Inflammatory macrophage treated with lipopolysaccharide for 4 hours (primary cell): ENCODE data around the gene EIF1AD.
"Not testable (repeated sequence)": the region's sequence is repeated elsewhere in the genome, so short reads cannot be mapped to it uniquely, and the experiment has no call there.

ENCODE experiments used
- DNase-seq: peaks from one replicate; pipeline ENCODE4 v3.0.0-alpha.2; 2020

The EIF1AD gene

DNA sequence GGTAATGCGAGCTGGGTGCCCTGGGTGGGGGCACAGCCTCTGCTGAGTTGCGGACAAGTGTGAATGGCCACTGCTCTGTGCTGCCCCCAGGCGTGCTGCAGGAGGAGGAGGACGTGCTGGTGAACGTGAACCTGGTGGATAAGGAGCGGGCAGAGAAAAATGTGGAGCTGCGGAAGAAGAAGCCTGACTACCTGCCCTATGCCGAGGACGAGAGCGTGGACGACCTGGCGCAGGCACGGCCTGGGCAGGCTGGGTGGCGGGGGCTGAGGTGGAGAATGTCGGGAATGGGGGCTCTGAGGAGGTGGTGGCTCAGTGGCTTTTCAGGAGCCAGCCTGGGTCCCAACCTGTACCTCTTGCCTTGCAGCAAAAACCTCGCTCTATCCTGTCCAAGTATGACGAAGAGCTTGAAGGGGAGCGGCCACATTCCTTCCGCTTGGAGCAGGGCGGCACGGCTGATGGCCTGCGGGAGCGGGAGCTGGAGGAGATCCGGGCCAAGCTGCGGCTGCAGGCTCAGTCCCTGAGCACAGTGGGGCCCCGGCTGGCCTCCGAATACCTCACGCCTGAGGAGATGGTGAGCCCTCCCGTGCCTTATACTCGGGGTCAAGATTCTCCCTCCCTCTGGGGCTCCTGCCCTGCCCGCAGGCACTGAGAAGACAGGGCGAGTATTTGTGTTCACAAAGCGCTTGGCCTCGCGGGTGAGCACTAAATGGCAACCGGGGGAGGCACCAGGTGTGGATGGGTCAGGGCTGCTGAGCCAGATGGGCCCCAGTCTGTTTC lies 35.8 kb downstream of the EIF1AD start:
- DNase-seq: no peak

DNA sequence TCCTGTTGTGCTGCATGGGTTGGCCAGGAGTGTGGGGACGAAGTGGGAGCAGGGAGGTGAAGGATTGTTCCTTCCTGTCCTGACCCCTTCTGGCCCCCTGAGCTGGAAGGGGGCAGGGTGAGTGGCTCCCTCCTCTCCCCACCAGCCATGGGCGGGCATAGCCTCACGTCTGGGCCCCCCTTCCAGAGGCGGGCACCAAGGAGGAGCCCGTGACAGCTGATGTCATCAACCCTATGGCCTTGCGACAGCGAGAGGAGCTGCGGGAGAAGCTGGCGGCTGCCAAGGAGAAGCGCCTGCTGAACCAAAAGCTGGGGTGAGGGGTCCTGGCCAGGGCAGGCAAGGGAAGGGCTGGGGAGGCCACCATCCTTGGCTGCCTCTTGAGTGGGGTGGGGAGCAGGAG lies 37.1 kb downstream of the EIF1AD start:
- DNase-seq: no peak

DNA sequence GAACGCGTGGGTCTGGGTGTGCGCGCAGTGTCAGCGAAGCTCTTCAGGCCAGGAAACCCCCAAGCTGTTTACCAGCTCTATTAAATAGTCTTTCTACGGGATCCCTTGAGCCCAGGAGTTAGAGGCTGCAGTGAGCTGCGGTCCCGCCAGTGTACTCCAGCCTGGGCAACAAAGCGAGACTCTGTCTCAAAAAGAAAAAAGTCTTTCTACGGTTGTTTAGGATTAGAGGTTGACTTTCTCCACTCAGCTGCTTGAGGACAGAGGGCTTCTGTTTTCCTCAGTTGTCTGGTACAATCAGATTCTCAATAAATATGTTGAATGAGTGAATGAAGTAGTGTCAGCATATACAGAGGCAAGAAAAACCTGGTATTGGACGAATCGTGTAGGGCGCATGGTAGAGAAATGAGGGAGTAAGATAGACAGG lies 39.8 kb downstream of the EIF1AD start:
- no peak for DNase-seq

DNA sequence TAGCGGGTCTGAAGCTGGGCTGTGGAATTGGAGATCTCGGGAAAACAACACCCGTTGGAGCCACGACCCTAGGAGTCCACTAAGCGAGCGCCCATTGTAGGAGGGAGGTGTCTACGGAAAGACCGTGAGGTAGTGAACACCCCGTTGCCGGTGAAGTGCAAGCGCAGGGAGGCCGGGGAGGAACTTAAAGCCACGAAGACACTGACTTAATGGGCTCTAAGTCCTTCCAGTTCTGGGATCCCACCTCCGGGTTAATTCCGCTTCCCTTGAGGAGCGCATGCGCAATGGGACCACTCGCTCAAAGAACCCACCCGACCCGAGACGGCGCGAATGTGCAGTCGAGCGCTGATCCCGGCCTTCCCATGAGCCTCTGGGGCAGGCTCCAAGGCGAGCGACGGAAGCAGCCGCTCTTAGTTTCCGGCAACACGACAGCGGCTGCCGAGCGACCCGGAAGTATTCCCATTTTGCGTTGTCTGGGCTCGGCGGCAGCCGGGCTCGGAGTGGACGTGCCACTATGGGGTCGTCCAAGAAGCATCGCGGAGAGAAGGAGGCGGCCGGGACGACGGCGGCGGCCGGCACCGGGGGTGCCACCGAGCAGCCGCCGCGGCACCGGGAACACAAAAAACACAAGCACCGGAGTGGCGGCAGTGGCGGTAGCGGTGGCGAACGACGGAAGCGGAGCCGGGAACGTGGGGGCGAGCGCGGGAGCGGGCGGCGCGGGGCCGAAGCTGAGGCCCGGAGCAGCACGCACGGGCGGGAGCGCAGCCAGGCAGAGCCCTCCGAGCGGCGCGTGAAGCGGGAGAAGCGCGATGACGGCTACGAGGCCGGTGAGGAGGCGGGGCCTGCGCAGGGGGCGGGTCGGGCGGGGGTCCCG lies 40.5 kb downstream of the EIF1AD start, which contains the start of gene SART1:
Gene SART1 (plus strand): TSS at position 468 of the 874 bp plus-strand sequence. CDS start 47 bp downstream, at position 515.
- peak; percentile 98 for DNase-seq

DNA sequence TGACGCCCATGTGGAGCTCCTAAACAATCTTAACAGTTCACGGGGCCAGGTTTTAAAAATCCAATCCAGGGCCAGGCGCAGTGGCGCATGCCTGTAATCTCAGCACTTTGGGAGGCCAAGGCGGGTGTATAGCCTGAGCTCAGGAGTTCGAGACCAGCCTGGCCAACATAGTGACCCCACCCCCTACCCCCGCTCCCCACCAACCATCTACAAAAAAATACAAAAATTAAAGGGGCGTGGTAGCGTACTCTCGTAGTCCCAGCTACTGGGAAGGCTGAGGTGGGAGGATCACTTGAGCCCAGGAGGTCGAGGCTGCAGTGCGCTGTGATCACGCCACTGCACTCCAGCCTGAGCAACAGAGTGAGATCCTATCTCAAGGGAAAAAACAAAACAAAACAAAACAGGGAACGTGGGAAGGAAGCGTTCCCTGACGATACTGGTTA lies 41.1 kb downstream of the EIF1AD start:
- DNase-seq: no peak

DNA sequence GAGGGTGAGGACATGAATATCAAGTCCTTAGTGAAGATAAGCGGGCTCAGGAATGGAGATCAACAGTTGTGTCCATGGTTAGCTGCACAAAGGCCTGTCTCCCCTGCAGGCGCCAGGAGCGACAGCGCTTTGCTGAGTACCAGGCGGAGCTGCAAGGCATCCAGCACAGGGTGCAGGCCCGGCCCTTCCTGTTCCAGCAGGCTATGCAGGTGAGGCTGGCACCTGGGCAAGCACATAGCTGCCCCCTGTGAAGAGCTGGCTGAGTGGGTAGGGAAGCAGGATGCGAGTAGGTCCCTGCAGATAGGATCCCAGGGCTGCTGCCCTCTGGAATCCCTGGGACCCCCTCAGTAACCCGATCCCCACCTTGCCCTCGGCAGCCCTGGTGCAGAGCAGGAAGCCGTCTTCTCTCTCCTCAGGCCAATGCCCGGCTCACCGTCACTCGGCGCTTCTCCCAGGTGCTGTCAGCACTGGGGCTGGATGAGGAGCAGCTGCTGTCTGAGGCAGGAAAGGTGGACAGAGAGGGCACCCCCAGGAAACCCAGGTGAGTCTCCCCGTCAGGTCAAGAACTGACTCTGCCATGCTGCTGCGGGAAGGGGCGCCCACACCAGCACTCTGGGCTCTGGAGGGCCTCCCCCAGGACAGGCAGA lies 43.1 kb downstream of the EIF1AD start:
- DNase-seq: no peak

DNA sequence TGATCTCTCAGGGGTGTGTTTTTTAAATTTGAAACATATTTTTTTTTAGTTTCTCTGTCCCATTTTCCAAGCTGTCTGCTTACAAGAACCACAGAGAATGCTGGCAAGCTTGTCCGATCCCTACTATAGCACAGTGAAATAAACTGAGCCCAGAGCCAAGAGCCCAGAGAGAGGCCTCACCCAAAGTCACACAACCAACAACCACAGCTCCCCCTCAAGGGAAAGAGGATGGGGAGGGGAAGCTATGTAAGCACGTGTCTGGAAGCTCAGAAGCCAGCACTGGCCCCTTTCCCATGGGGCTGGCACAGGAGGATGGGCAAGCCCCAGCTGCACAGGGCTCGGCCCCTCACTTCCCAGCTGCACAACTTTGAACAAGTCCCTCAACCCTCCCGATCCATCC lies 43.7 kb downstream of the EIF1AD start:
- DNase-seq: no peak

DNA sequence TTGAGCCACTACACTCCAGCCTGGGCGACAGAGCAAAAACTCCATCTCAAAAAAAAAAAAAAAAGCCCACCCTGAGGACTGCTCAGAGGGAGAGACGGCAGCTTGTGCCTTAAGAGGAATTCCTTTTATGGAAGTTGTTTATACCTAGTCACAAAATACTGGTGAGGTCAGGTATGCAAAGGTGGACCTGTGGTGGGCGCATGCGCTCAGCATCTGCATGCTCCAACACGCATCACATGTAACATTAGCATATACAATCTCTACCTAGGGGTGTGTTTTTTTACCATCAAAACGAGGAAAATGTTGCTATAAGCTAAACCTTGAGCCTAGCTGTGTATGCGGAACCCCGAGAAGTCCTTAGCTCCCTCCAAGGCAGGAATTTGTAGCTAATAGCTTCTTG lies 47.2 kb downstream of the EIF1AD start:
- DNase-seq: no peak

DNA sequence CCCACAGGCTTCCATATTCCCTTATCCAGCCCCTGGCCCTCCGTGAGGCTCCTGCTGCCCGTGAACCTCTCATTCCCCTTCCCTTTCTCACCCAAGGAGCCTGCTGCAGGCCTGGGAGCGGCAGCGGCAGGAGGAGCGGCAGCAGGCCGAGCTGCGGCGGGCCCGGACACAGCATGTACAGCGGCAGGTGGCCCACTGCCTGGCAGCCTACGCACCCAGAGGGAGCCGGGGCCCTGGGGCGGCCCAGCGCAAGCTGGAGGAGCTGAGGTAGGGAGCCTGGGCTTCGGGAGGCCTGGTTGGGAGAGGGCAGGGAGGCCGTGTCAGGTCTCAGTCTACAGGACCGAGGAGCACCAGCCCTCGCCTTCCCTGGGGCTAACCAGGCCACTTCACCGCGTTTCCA lies 48.5 kb downstream of the EIF1AD start:
- no peak for DNase-seq

DNA sequence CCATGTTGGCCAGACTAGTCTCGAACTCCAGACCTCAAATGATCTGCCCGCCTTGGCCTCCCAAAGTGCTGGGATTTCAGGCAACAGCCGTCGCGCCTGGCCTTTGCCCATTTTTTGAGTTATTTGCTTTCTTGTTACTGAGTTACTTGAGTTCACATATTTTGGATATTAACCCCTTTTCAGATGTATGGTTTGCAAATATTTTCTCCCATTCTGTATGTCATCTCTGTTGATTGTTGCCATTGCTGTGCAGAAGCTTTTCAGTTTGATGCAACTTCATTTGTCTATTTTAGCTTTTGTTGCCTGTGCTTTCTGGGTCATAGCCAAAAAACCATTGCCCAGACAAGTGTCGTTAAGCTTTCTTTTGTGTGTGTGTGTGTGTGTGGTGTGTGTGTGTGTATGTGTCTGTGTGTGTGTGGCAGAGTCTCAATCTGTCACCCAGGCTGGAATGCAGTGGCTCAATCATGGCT lies 49.9 kb downstream of the EIF1AD start:
- DNase-seq: no peak

DNA sequence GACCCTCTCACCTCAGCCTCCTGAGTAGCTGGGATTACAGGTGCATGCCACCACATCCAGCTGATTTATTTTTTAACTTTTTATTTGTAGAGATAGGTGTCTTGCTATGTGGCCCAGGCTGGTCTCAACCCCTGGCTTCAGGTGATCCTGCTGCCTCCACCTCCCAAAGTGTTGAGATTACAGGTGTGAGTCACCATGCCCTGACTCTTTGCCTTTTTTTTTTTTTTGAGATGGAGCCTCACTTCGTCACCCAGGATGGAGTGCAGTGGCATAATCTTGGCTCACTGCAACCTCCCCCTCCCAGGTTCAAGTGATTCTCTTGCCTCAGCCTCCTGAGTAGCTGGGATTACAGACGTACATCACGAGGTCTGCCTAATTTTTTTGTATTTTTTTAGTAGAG lies 50.3 kb downstream of the EIF1AD start:
- DNase-seq: not testable (repeated sequence)

DNA sequence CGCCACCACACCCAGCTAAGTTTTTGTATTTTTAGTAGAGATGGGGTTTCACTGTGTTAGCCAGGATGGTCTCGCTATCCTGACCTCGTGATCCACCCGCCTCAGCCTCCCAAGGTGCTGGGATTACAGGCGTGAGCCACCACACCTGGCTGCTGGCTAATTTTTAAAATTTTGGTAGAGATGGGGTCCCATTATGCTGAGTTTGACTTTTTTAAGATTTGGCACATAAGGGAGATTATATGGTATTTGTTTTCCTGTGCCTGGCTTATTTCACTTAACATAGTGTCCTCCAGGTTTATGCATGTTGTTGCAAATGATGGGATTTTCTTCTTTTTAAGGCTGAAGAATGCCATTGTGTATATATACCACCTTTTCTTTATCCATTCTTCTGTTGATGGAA lies 51.2 kb downstream of the EIF1AD start:
- DNase-seq: not testable (repeated sequence)

DNA sequence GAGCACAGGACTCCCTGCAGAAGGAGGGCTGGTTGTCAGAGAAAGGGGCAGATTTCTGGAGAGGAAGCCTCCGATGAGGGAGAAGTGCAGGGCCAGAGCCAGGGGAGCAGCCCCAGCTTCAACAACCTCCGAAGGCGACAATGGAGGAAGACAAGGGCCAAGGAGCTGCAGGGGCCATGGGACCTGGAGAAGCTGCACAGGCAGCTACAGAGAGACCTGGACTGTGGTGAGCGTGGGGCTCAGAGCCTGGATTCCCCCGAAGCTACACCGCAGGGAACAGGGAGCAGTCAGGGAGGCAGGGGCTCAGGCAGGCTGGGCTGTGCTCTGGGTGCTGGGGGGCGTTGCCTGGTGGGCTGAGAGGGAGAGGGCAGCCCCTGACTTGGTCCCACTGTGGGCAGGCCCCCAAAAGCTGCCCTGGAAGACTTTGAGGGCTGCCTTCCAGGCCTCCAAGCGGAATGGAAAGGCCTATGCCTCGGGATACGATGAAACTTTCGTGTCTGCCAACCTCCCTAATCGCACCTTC lies 54.3 kb downstream of the EIF1AD start:
- DNase-seq: no peak

DNA sequence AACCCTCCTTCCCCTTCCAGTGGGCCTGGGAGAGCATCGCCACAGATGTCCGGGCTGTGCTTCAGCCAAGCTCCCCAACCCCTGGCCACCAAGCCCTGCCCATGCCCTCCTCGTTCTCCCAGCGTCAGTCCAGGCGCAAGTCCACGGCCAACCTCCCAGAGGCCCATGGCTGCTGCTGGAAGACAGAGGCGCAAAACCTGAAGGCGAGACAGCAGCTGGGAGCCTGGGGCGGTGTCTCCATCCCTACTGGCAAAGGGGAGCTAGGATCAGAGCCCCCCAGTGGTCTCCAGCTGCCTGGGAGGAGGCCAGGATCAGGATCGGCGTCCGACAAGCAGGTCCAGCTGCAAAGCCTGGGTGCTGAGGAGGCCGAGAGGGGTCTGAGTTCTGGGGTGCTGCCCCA lies 54.8 kb downstream of the EIF1AD start:
- DNase-seq: no peak

DNA sequence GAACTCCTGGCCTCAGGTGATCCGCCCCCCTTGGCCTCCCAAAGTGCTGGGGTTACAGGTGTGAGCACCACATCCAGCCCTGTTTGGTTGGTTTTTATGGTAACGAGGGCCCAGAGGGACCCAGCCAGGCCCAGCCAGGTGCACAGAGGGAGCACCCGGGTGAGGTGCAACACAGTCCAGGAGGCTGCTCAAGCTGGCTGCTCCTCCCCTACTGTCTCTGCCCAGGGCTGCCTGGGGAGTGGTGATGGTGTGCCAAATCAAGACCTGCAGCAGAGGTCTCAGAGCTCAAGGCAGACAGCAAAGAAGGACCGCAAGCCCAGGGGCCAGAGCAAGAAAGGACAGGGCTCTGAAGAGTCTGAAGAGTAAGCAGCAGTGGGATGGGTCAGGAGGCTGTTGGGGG lies 55.3 kb downstream of the EIF1AD start:
- no peak for DNase-seq
